GM10248 (cell line): Measurements from ENCODE around the gene ZNF629.
"Not testable (repeated sequence)": the region's sequence is repeated elsewhere in the genome, so short reads cannot be mapped to it uniquely, and the experiment has no call there.

Source experiments
- CTCF ChIA-PET: fragments of 300-600 bp; sonication (Branson Sonifier 250); formaldehyde crosslinking; extraction: SDS; loops from one replicate; lab custom pipeline; 2021; ENCODE audit warnings: antibody characterized with exemption; lab: Yijun Ruan, JAX
- POLR2A ChIA-PET: fragments of 350-650 bp; sonication (Branson Sonifier 250); formaldehyde crosslinking; extraction: SDS; loops from one replicate; lab custom pipeline; 2020; ENCODE audit warnings: antibody characterized with exemption; lab: Yijun Ruan, JAX
- DNase-seq: peaks from one replicate; pipeline ENCODE4 v3.0.0; 2012; ENCODE audit errors: extremely low spot score
- CTCF ChIP-seq: IDR thresholded peaks from 2 replicates; pipeline ENCODE4 v1.5.1; 2012; ENCODE audit warnings: mild to moderate bottlenecking, low read depth; ENCODE audit errors: extremely low read depth, missing control alignments, control extremely low read depth

ZNF629 gene

GRCh38 chr16:30786936-30787612 is at the start of gene ZNF629:
ZNF629 (minus strand) TSS chr16:30787205; CDS start chr16:30784482, 2,723 bp downstream.
- TF ChIP-seq CTCF, result no peak
- CTCF ChIA-PET, result no interaction called here
- DNase-seq, result no peak
- POLR2A ChIA-PET, result no interaction called here

- ChIA-PET CTCF (interaction anchor here (3.5 kb wide), 1 partner anchor 11 kb away, joined by 24 read pairs; no protein-coding TSS in a partner anchor), POLR2A (no interaction called here)
- no peak for DNase-seq
- no peak for TF ChIP-seq CTCF
Measured at GRCh38 chr16:30834130-30834740, 47.2 kb upstream of the ZNF629 start.

- POLR2A ChIA-PET, result interaction anchor here (0.6 kb wide), 1 partner anchor 88 kb away, joined by 3 read pairs; no protein-coding TSS in a partner anchor
- TF ChIP-seq CTCF, result no peak
- no peak for DNase-seq
- CTCF ChIA-PET, result interaction anchor here (2.1 to 4.6 kb wide), 2 partner anchors 16 kb away, joined by 6 to 26 read pairs; no protein-coding TSS in a partner anchor
Measured at GRCh38 chr16:30830072-30830417, 43.0 kb upstream of the ZNF629 start.

GRCh38 chr16:30829130-30830071 is 42.4 kb upstream of the ZNF629 start:
- ChIA-PET POLR2A (interaction anchor here (0.6 kb wide), 1 partner anchor 89 kb away, joined by 3 read pairs; no protein-coding TSS in a partner anchor), CTCF (interaction anchor here (2.1 to 4.6 kb wide), 2 partner anchors 15 to 16 kb away, joined by 6 to 26 read pairs; no protein-coding TSS in a partner anchor)
- no peak for TF ChIP-seq CTCF
- DNase-seq, result no peak

- no peak for DNase-seq
Measured at GRCh38 chr16:30821891-30822290, 34.9 kb upstream of the ZNF629 start.

GRCh38 chr16:30821441-30821840 is 34.4 kb upstream of the ZNF629 start:
- DNase-seq, POLR2A ChIA-PET, CTCF ChIA-PET: not testable (repeated sequence)

More at GRCh38 chr16:30821891-30822290, 34.9 kb upstream of the ZNF629 start:
- ChIA-PET CTCF (interaction anchor here (0.7 kb wide), 1 partner anchor 82 kb away, joined by 3 read pairs; no protein-coding TSS in a partner anchor), POLR2A (no interaction called here)
- no peak for TF ChIP-seq CTCF
